HepG2 (cell line): ENCODE results near the gene PLPP7.

Experiments used
- JUN ChIP-seq: sonication (generic); formaldehyde crosslinking; IDR thresholded peaks from 2 replicates; pipeline ENCODE4 v1.4.0; 2020; ENCODE audit warnings: mild to moderate bottlenecking, missing genetic modification reagents
- POLR2A ChIP-seq, 2 experiments: IDR thresholded peaks; 2 replicates each; pipeline ENCODE4 v1.6.1; 2011; ENCODE audit warnings: low read depth in 2 of 2, low read length in 2 of 2, mild to moderate bottlenecking in 1 of 2, moderate library complexity in 1 of 2; ENCODE audit not compliant: insufficient read depth in 1 of 2
- SETDB1 ChIP-seq: sonication (generic); formaldehyde crosslinking; IDR thresholded peaks from 2 replicates; pipeline ENCODE4 v1.5.1; 2020; ENCODE audit warnings: missing genetic modification reagents, mild to moderate bottlenecking, borderline replicate concordance
- ZNF225 ChIP-seq: sonication (generic); formaldehyde crosslinking; IDR thresholded peaks from 2 replicates; pipeline ENCODE4 v1.4.0; 2020; ENCODE audit warnings: mild to moderate bottlenecking, missing genetic modification reagents
- TF ChIP-seq, protein P1 (sequence below): sonication (generic); formaldehyde crosslinking; IDR thresholded peaks from 2 replicates; pipeline ENCODE4 v1.4.0; 2020; ENCODE audit warnings: missing genetic modification reagents, borderline replicate concordance
- TF ChIP-seq, protein P2 (sequence below): sonication (generic); formaldehyde crosslinking; IDR thresholded peaks from 2 replicates; pipeline ENCODE4 v1.4.0; 2020; ENCODE audit warnings: missing genetic modification reagents
- TF ChIP-seq, protein P3 (sequence below): sonication (generic); formaldehyde crosslinking; IDR thresholded peaks from 2 replicates; pipeline ENCODE4 v1.5.0; 2020; ENCODE audit warnings: missing genetic modification reagents, mild to moderate bottlenecking, borderline replicate concordance

DNA sequence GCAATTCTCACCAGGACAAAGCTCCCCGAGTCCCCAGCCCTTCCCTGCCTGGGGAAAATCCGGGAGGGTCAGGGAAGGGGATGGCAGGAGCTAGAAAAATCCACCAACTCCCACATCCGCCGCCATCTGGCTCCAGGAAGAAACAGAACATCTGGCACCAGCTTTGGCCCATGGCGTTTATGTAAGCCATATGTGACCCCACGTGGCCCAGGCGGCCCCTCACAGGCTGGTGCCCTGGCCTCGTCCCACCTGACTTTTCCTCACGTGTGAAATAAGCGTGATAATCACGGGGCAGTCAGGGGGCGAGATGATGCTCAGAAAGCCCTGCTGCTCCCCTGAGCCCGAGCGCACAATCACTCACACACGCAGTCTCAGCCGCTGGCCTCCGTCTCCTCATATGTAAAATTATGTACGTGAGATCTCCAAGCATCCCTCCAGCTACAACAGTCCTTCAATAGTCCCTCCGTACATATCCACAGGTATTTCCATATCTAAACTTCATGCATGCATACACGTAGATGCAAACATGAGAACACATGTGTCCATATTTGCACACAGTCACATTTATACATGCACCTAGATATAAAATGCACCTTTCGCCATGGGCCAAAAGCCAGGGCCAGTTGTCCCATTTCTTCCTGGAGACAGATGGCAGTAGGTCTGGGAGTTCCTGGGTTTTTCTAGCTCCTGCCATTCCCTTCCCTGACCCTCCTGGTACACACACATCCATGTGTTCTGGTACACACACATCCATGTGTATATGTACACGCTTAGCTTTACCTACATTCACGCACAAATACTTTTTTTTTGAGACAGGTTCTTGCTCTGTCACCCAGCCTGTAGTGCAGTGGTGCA, 28.9 kb downstream of the PLPP7 start:
- TF ChIP-seq ZNF225 (CRISPR knock-in tag) = no peak
- TF ChIP-seq, protein P1, sequence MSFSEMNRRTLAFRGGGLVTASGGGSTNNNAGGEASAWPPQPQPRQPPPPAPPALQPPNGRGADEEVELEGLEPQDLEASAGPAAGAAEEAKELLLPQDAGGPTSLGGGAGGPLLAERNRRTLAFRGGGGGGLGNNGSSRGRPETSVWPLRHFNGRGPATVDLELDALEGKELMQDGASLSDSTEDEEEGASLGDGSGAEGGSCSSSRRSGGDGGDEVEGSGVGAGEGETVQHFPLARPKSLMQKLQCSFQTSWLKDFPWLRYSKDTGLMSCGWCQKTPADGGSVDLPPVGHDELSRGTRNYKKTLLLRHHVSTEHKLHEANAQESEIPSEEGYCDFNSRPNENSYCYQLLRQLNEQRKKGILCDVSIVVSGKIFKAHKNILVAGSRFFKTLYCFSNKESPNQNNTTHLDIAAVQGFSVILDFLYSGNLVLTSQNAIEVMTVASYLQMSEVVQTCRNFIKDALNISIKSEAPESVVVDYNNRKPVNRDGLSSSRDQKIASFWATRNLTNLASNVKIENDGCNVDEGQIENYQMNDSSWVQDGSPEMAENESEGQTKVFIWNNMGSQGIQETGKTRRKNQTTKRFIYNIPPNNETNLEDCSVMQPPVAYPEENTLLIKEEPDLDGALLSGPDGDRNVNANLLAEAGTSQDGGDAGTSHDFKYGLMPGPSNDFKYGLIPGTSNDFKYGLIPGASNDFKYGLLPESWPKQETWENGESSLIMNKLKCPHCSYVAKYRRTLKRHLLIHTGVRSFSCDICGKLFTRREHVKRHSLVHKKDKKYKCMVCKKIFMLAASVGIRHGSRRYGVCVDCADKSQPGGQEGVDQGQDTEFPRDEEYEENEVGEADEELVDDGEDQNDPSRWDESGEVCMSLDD = no peak
- TF ChIP-seq, protein P2, sequence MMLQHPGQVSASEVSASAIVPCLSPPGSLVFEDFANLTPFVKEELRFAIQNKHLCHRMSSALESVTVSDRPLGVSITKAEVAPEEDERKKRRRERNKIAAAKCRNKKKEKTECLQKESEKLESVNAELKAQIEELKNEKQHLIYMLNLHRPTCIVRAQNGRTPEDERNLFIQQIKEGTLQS (CRISPR knock-in tag) = no peak
- no peak for TF ChIP-seq POLR2A (IDR thresholded peaks at IDR 0.05; ENCODE audit: insufficient read depth in 1 of 2, low read depth in 2 of 2, low read length in 2 of 2)
- TF ChIP-seq, protein P3, sequence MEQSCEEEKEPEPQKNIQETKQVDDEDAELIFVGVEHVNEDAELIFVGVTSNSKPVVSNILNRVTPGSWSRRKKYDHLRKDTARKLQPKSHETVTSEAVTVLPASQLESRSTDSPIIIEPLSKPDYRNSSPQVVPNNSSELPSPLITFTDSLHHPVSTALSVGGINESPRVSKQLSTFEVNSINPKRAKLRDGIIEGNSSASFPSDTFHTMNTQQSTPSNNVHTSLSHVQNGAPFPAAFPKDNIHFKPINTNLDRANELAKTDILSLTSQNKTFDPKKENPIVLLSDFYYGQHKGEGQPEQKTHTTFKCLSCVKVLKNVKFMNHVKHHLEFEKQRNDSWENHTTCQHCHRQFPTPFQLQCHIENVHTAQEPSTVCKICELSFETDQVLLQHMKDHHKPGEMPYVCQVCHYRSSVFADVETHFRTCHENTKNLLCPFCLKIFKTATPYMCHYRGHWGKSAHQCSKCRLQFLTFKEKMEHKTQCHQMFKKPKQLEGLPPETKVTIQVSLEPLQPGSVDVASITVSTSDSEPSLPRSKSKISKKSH (CRISPR knock-in tag) = no peak
- no peak for TF ChIP-seq SETDB1 (CRISPR knock-in tag)
- no peak for TF ChIP-seq JUN (CRISPR knock-in tag)
